A549 treated with AZD9567 at 1 μM for 4 hours (cell line): ENCODE measurements around the gene BCO1. TPM values are rescaled to one million over a fixed set of nuclear protein-coding genes. Genes with fewer than 3 reads are reported as not detected.

ENCODE experiments used
- total RNA-seq: library from RNA; stranded (reverse); fragments of 200-300 nt; extraction: Qiagen RNA extraction; gene quantifications from 5 replicates; pipeline ENCODE4 v1.2.3, GENCODE V29; 2022; ENCODE audit not compliant: insufficient read depth

Gene BCO1
- total RNA-seq, result 0.73 to 1.2 TPM (median 0.96 TPM) in 4 of 5 replicates, not detected in the other

GRCh38 chr16:81238296-81239011 is at the start of gene BCO1:
Gene BCO1 (plus strand): TSS chr16:81238689. CDS start chr16:81238909, 220 bp downstream.

GRCh38 chr16:81314603-81315270 is 76.2 kb downstream of the BCO1 start, which contains the start of gene GAN:
Gene GAN (plus strand): TSS chr16:81314962. CDS start chr16:81315114, 152 bp downstream.

Other genes with a start within 250 kb of the BCO1 start
- gene CMC2, start 231.8 kb upstream of the BCO1 start, total RNA-seq, result 127 to 135 TPM (median 133 TPM) in 5 replicates
- 70.1 to 87.1 TPM (median 71.1 TPM) in 5 replicates for gene CENPN, start 231.5 kb upstream of the BCO1 start, total RNA-seq
- gene ATMIN, start 202.8 kb upstream of the BCO1 start, total RNA-seq, result 31.1 to 35.7 TPM (median 32.0 TPM) in 5 replicates
- gene C16orf46, start 161.5 kb upstream of the BCO1 start, total RNA-seq, result 0.44 to 1.00 TPM (median 0.70 TPM) in 4 of 5 replicates, not detected in the other
- gene GCSH, start 142.3 kb upstream of the BCO1 start, total RNA-seq, result 38.4 to 66.0 TPM (median 61.8 TPM) in 5 replicates
- gene GAN, start 76.3 kb downstream of the BCO1 start, total RNA-seq, result 2.2 to 3.9 TPM (median 2.7 TPM) in 5 replicates
- gene CMIP, start 206.1 kb downstream of the BCO1 start, total RNA-seq, result 89.3 to 110 TPM (median 106 TPM) in 5 replicates